ENCODE data around the gene TREML4. TPM values are rescaled to one million over a fixed set of nuclear protein-coding genes. Genes with fewer than 3 reads are reported as not detected.

Gene TREML4
- total RNA-seq, 1 experiment from 2014 or later = not detected

- DNase-seq (ENCODE audit: low read depth, low spot score) (no peak), ATAC-seq (no peak)
- ChIA-PET RAD21 (ENCODE audit: low non-redundant PET in 1 of 2, low total read pairs in 2 of 2, uncharacterized antibody in 2 of 2, unreplicated experiment in 2 of 2) (no interaction called here), CTCF (no interaction called here), POLR2A (no interaction called here)
- Histone ChIP-seq H3K4me3 (replicated peaks in 1 of 2; ENCODE audit: low read depth in 1 of 2, low read length in 2 of 2) (no peak overlapping the region), H2AFZ (ENCODE audit: low read depth, low read length, poor library complexity, severe bottlenecking) (no peak overlapping the region), H3K79me2 (ENCODE audit: insufficient read depth, low read length) (no peaks in the 10 kb centered on the region), H3K27ac (ENCODE audit: low read depth, low read length) (no peak overlapping the region), H3K9me2 (ENCODE audit: insufficient read depth) (no peaks in the 10 kb centered on the region), H3K27me3 (ENCODE audit: insufficient read depth, low read length) (peaks cover 15% of the 10 kb centered on the region; the same call in 1 of the 2 replicates), H3K4me1 (ENCODE audit: control insufficient read depth in 1 of 2, insufficient read depth in 2 of 2, low read length in 2 of 2) (no peaks in the 10 kb centered on the region), H3K4me2 (ENCODE audit: low read length) (no peak overlapping the region), H4K20me1 (ENCODE audit: insufficient read depth) (no peaks in the 10 kb centered on the region), H3K9ac (ENCODE audit: low read length) (no peak overlapping the region), H3K36me3 (ENCODE audit: control insufficient read depth in 1 of 2, insufficient read depth in 2 of 2, low read length in 2 of 2) (no peaks in the 10 kb centered on the region), H3K9me3 (ENCODE audit: control insufficient read depth in 1 of 2, insufficient read depth in 1 of 2, low read depth in 1 of 2, low read length in 2 of 2) (no peaks in the 10 kb centered on the region)
- no TSS peak for BruUV-seq (replicated peaks)
- intact Hi-C loops (cut with micrococcal nuclease) = no loop called here
- TF ChIP-seq ZNF274 (IDR thresholded peaks at IDR 0.05; ENCODE audit: low read depth, low read length) (no peak), RAD21 (IDR thresholded peaks at IDR 0.05; ENCODE audit: low read depth) (no peak), SRF (IDR thresholded peaks at IDR 0.05; ENCODE audit: low read depth) (no peak), REST (IDR thresholded peaks at IDR 0.05; ENCODE audit: low read depth) (no peak), EZH2phosphoT487 (IDR thresholded peaks at IDR 0.05; ENCODE audit: borderline replicate concordance) (no peak), ATF3 (IDR thresholded peaks at IDR 0.05) (no peak), FOSL1 (IDR thresholded peaks at IDR 0.05; ENCODE audit: low read depth) (no peak), ZBTB33 (IDR thresholded peaks at IDR 0.05; ENCODE audit: extremely low read depth, insufficient replicate concordance, low read length) (no peak), CEBPB (IDR thresholded peaks at IDR 0.05; ENCODE audit: low read depth) (no peak), CTCF (IDR thresholded peaks at IDR 0.05 in 2 of 3, conservative IDR thresholded peaks at IDR 0.05 in 1 of 3; ENCODE audit: borderline replicate concordance in 1 of 3, insufficient read depth in 1 of 3, low read depth in 2 of 3, low read length in 2 of 3) (no peak), EZH2 (IDR thresholded peaks at IDR 0.05) (no peak), SIN3A (IDR thresholded peaks at IDR 0.05; ENCODE audit: low read depth) (no peak), JUND (IDR thresholded peaks at IDR 0.05) (no peak), EGR1 (IDR thresholded peaks at IDR 0.05; ENCODE audit: low read depth) (no peak)
Measured at GRCh38 chr6:41272591-41273240, 44.6 kb downstream of the TREML4 start.
